GM06990 (cell line): ENCODE results near the gene FHOD3.

ENCODE experiments used
- DNase-seq: peaks from one replicate; pipeline ENCODE4 v3.0.0-alpha.2; 2011; ENCODE audit not compliant: insufficient read length; ENCODE audit errors: extremely low read depth
- H3K27me3 ChIP-seq: replicated peaks from 2 replicates; pipeline ENCODE4 v1.6.0; 2011; ENCODE audit warnings: low read length; ENCODE audit not compliant: control insufficient read depth, insufficient read depth
- H3K36me3 ChIP-seq: 2 replicates; pipeline ENCODE4 v1.5.1; 2011; ENCODE audit warnings: low read length; ENCODE audit not compliant: control insufficient read depth, insufficient read depth
- H3K4me3 ChIP-seq: replicated peaks from 2 replicates; pipeline ENCODE4 v1.5.1; 2011; ENCODE audit warnings: low read depth, mild to moderate bottlenecking, control low read depth, low read length
- CTCF ChIP-seq: IDR thresholded peaks from 2 replicates; pipeline ENCODE4 v1.5.1; 2011; ENCODE audit warnings: low read length, control low read depth, mild to moderate bottlenecking, inconsistent platforms; ENCODE audit not compliant: insufficient read depth, poor library complexity, severe bottlenecking

Gene FHOD3

GRCh38 chr18:36537289-36537688 lies 239.8 kb downstream of the FHOD3 start:
- no peak for TF ChIP-seq CTCF
- H3K27me3 ChIP-seq: no peaks in the 10 kb centered on the region
- H3K36me3 ChIP-seq: no peaks in the 10 kb centered on the region
- DNase-seq: no peak
- no peak overlapping the region for H3K4me3 ChIP-seq

DNA sequence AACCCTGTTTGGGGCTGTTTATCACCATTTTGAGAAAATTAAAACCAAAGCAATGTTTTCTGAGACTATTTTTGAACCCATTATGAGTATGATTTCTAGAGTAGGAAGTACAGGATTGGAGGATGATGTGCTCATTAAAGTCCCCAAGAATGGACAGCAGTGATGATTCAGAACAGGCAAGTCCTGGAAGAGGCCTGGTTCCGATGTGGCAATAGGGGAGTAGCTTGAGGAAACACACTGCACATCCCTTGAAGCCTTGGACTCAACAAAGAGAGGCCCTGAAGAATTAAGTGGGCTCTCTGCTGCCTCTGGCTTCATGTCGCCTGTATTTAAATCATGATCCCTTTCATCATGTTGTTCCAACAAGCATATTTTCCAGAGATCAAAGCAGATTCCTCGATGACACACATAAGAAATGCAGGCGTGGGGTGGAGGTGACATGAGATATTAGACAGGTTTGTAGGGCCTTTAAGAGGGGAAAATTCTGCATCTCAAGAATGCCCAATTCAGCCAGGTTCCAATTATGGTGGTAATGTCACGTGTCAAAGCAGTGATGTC lies 242.2 kb downstream of the FHOD3 start:
- Histone ChIP-seq H3K4me3 (no peak overlapping the region), H3K27me3 (no peaks in the 10 kb centered on the region), H3K36me3 (no peaks in the 10 kb centered on the region)
- no peak for TF ChIP-seq CTCF
- DNase-seq: no peak

DNA sequence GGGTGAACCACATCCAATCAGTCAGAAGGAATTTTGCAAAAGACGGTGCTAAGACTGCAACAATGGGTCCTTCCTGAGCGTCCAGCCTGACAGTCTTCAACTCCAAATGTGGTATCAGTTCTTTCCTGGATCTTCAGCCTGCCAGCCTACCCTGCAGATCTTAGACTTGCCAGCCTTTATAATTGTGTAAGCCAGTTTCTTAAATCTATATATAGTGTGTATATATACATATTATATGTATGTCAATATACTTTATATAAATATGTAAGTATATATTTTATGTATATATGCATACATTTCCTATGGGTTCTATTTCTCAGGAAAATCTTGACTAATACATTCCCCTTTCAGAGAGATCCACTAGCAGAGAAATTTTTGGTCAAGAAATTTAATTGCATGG lies 245.5 kb downstream of the FHOD3 start:
- H3K4me3 ChIP-seq: no peak overlapping the region
- no peak for TF ChIP-seq CTCF
- no peak for DNase-seq
- H3K27me3 ChIP-seq: no peaks in the 10 kb centered on the region
- H3K36me3 ChIP-seq: no peaks in the 10 kb centered on the region

DNA sequence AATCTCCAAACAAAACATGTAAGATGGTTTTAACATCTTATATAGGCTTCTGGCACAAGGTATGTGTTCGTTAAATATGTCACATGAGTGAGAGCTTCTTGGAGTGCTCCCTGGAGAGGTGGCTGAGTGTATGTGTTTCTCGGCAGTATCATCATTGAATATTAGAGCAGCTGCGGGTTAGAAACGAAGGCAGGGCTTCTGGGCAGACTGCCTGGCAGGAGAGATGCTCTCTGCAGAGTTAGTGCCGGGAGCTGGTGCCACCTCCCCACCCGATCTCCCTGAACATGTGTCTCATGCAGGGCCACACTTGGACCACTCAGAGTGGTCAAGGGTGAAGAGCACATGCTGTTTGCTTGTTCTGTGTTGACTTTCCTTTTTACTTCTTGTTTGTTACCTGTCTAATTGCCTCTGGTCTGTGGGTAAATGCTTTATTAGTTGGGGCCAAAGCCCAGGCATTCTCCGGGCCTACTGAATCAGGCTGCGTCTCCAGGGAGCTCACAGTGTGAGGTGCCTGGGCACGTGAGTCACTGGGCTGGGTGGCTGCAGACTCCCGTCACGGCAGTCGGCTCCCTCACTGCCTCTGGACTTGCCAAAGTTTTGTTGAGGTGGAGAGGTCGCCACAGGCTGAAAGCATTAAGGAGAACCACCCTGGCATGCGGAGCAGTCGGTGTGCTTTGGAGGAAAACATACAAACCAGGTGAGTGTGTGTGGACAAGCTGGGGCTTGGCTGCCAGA lies 246.6 kb downstream of the FHOD3 start:
- Histone ChIP-seq H3K27me3 (no peaks in the 10 kb centered on the region), H3K36me3 (no peaks in the 10 kb centered on the region), H3K4me3 (no peak overlapping the region)
- DNase-seq: no peak
- TF ChIP-seq CTCF: no peak

- TF ChIP-seq CTCF: no peak
- DNase-seq: no peak
- Histone ChIP-seq H3K27me3 (no peaks in the 10 kb centered on the region), H3K36me3 (no peaks in the 10 kb centered on the region), H3K4me3 (no peak overlapping the region)
Observed at GRCh38 chr18:36545821-36546427, 248.4 kb downstream of the FHOD3 start.
